Measurements from ENCODE around the gene MEGF8.
"Not testable (repeated sequence)": the region's sequence is repeated elsewhere in the genome, so short reads cannot be mapped to it uniquely, and the experiment has no call there.

The MEGF8 gene

GRCh38 chr19:42311657-42312056 lies 13.8 kb upstream of the MEGF8 start:
- DNase-seq, result no peak

- no peak for DNase-seq
Measured at GRCh38 chr19:42312370-42312769, 13.1 kb upstream of the MEGF8 start.

- DNase-seq, result no peak
Measured at GRCh38 chr19:42313096-42313839, 12.2 kb upstream of the MEGF8 start, which contains the start of gene TMEM145. TSS of gene TMEM145 (plus strand) at chr19:42313309. CDS start at chr19:42313377, 68 bp downstream.

- no peak for DNase-seq
Measured at GRCh38 chr19:42313840-42314755, 11.3 kb upstream of the MEGF8 start.

GRCh38 chr19:42315024-42315423 lies 10.4 kb upstream of the MEGF8 start:
- DNase-seq, result no peak

- DNase-seq, result no peak
Measured at GRCh38 chr19:42316223-42317211, 8.9 kb upstream of the MEGF8 start.

GRCh38 chr19:42317535-42317934 lies 7.9 kb upstream of the MEGF8 start:
- DNase-seq, result no peak

GRCh38 chr19:42322305-42322704 lies 3.1 kb upstream of the MEGF8 start:
- no peak for DNase-seq

- DNase-seq, result no peak
Measured at GRCh38 chr19:42323473-42323851, 2.0 kb upstream of the MEGF8 start.

- no peak for DNase-seq
Measured at GRCh38 chr19:42323852-42324654, 1.4 kb upstream of the MEGF8 start.

- DNase-seq, result no peak
Measured at GRCh38 chr19:42324655-42325307, 654 bp upstream of the MEGF8 start.

- no peak for DNase-seq
Measured at GRCh38 chr19:42325896-42326771, 699 bp downstream of the MEGF8 start.

- DNase-seq, result no peak
Measured at GRCh38 chr19:42326969-42327368, 1.5 kb downstream of the MEGF8 start.

GRCh38 chr19:42327381-42327780 lies 1.9 kb downstream of the MEGF8 start:
- no peak for DNase-seq

GRCh38 chr19:42328106-42328505 lies 2.7 kb downstream of the MEGF8 start:
- no peak for DNase-seq

- DNase-seq, result no peak
Measured at GRCh38 chr19:42328854-42329253, 3.4 kb downstream of the MEGF8 start.

GRCh38 chr19:42330241-42330711 lies 4.8 kb downstream of the MEGF8 start:
- DNase-seq, result no peak

- DNase-seq, result not testable (repeated sequence)
Measured at GRCh38 chr19:42331333-42331732, 5.9 kb downstream of the MEGF8 start.

- no peak for DNase-seq
Measured at GRCh38 chr19:42332059-42332458, 6.6 kb downstream of the MEGF8 start.

- no peak for DNase-seq
Measured at GRCh38 chr19:42333018-42333417, 7.6 kb downstream of the MEGF8 start.
